OCI-LY7 (cell line): ENCODE measurements around the gene OSER1. TPM values are rescaled to one million over a fixed set of nuclear protein-coding genes. Genes with fewer than 3 reads are reported as not detected.

Source experiments
- BruUV-seq: library from RNA; stranded (reverse); fragments of 400-500 nt; replicated peaks from 2 replicates; lab custom pipeline; 2021; lab: Mats Ljungman, UMichigan
- CTCF ChIA-PET: fragments of 300-600 bp; sonication (Branson Sonifier 250); formaldehyde crosslinking; loops from one replicate; lab custom pipeline; 2022; ENCODE audit warnings: antibody characterized with exemption; ENCODE audit not compliant: unreplicated experiment; lab: Charles Lee
- POLR2A ChIA-PET: fragments of 300-600 bp; sonication (Branson Sonifier 250); formaldehyde crosslinking; loops from one replicate; lab custom pipeline; 2022; ENCODE audit warnings: antibody characterized with exemption; lab: Charles Lee
- DNase-seq: peaks from one replicate; pipeline ENCODE4 v3.0.0-alpha.2; 2015; ENCODE audit warnings: low spot score
- H2AFZ ChIP-seq: fragments of 200-600 bp; sonication (generic), shearing (Covaris generic); 2 replicates; pipeline ENCODE4 v1.6.1; 2014; ENCODE audit warnings: mild to moderate bottlenecking, antibody characterized with exemption, low read length, moderate library complexity
- H3K27ac ChIP-seq: fragments of 200-600 bp; sonication (generic); 2 replicates; pipeline ENCODE4 v1.5.1; 2014; ENCODE audit warnings: mixed run types, low read depth, mild to moderate bottlenecking, moderate library complexity, low read length, inconsistent platforms; ENCODE audit not compliant: poor library complexity, severe bottlenecking
- H3K36me3 ChIP-seq: fragments of 200-600 bp; sonication (generic); 2 replicates; pipeline ENCODE4 v1.6.1; 2014; ENCODE audit warnings: mild to moderate bottlenecking, antibody characterized with exemption, low read length, moderate library complexity, mixed read lengths; ENCODE audit not compliant: insufficient read depth
- H3K4me1 ChIP-seq: fragments of 200-600 bp; sonication (generic); 2 replicates; pipeline ENCODE4 v1.5.1; 2014; ENCODE audit warnings: mild to moderate bottlenecking, low read length; ENCODE audit not compliant: insufficient read depth, poor library complexity, severe bottlenecking
- H3K4me2 ChIP-seq: fragments of 200-600 bp; sonication (generic); 2 replicates; pipeline ENCODE4 v1.6.1; 2014; ENCODE audit warnings: mild to moderate bottlenecking, low read length
- H3K4me3 ChIP-seq: fragments of 200-600 bp; sonication (generic); 2 replicates; pipeline ENCODE4 v1.5.1; 2014; ENCODE audit warnings: mild to moderate bottlenecking, low read depth, low read length; ENCODE audit not compliant: poor library complexity, severe bottlenecking
- H3K79me2 ChIP-seq: fragments of 200-600 bp; sonication (generic); 2 replicates; pipeline ENCODE4 v1.6.1; 2016; ENCODE audit warnings: low read depth, mild to moderate bottlenecking, low read length, moderate library complexity, mixed read lengths; ENCODE audit not compliant: insufficient read depth
- H3K9me2 ChIP-seq: fragments of 200-600 bp; sonication (generic); 2 replicates; pipeline ENCODE4 v1.6.1; 2016; ENCODE audit warnings: mild to moderate bottlenecking, low read length, mixed read lengths; ENCODE audit not compliant: insufficient read depth
- H3K9me3 ChIP-seq: fragments of 200-600 bp; sonication (generic); 2 replicates; pipeline ENCODE4 v1.6.1; 2014; ENCODE audit warnings: mild to moderate bottlenecking, mixed run types, low read length, mixed read lengths
- H4K20me1 ChIP-seq: fragments of 200-600 bp; sonication (generic); 2 replicates; pipeline ENCODE4 v1.6.1; 2014; ENCODE audit warnings: mild to moderate bottlenecking, antibody characterized with exemption, low read length, moderate library complexity, mixed read lengths; ENCODE audit not compliant: insufficient read depth
- EZH2phosphoT487 ChIP-seq: fragments of 200-600 bp; sonication (generic); IDR thresholded peaks from 2 replicates; pipeline ENCODE4 v1.6.1; 2018; ENCODE audit warnings: low read depth, borderline replicate concordance, mild to moderate bottlenecking, mixed run types, antibody characterized with exemption, low read length, moderate library complexity, mixed read lengths
- intact Hi-C: fragments of 100-400 bp; cut with micrococcal nuclease; formaldehyde crosslinking; loops from one replicate; pipeline ENCODE4 v1.10.0; 2022; ENCODE audit not compliant: unreplicated experiment
- total RNA-seq, 2 experiments: library from RNA; depleted of rRNA in 1 of 2; stranded (reverse); fragments of >200 nt in 1 of 2; shearing (Covaris generic) in 1 of 2; gene quantifications; 2 replicates each; pipeline ENCODE4 v1.2.3, GENCODE V29; 2014 to 2022
- TF ChIP-seq, protein P1 (sequence below): fragments of 200-600 bp; sonication (generic); conservative IDR thresholded peaks from 2 replicates; pipeline ENCODE4 v1.5.1; 2014; ENCODE audit warnings: mild to moderate bottlenecking, antibody characterized with exemption, low read length, moderate library complexity, mixed read lengths

Gene OSER1
- total RNA-seq, 2 experiments from 2014 or later, result 28.1 to 31.9 TPM

- H3K4me3 ChIP-seq, result no peak overlapping the region
- H3K9me3 ChIP-seq, result no peaks in the 10 kb centered on the region
- H3K4me2 ChIP-seq, result no peak overlapping the region
- no peaks in the 10 kb centered on the region for H4K20me1 ChIP-seq
- ChIA-PET CTCF (no interaction called here), POLR2A (no interaction called here)
- TF ChIP-seq EZH2phosphoT487, result no peak
- TF ChIP-seq, protein P1, sequence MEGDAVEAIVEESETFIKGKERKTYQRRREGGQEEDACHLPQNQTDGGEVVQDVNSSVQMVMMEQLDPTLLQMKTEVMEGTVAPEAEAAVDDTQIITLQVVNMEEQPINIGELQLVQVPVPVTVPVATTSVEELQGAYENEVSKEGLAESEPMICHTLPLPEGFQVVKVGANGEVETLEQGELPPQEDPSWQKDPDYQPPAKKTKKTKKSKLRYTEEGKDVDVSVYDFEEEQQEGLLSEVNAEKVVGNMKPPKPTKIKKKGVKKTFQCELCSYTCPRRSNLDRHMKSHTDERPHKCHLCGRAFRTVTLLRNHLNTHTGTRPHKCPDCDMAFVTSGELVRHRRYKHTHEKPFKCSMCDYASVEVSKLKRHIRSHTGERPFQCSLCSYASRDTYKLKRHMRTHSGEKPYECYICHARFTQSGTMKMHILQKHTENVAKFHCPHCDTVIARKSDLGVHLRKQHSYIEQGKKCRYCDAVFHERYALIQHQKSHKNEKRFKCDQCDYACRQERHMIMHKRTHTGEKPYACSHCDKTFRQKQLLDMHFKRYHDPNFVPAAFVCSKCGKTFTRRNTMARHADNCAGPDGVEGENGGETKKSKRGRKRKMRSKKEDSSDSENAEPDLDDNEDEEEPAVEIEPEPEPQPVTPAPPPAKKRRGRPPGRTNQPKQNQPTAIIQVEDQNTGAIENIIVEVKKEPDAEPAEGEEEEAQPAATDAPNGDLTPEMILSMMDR, result no peak
- no TSS peak for BruUV-seq
- no peaks in the 10 kb centered on the region for H3K79me2 ChIP-seq
- intact Hi-C loops, result no loop called here
- H3K9me2 ChIP-seq, result no peaks in the 10 kb centered on the region
- H2AFZ ChIP-seq, result no peak overlapping the region
- no peak for DNase-seq
- no peaks in the 10 kb centered on the region for H3K4me1 ChIP-seq
- no peaks in the 10 kb centered on the region for H3K36me3 ChIP-seq
- H3K27ac ChIP-seq, result no peak overlapping the region
Measured at GRCh38 chr20:44146272-44146671, 64.3 kb downstream of the OSER1 start.

Other genes starting within 250 kb of the OSER1 start
- gene JPH2, start 23.6 kb downstream of the OSER1 start, total RNA-seq (2014; rRNA removed; shearing (Covaris generic)), result not detected in 2 replicates
- not detected in 2 replicates for gene JPH2, start 23.6 kb downstream of the OSER1 start, total RNA-seq (2022)
- not detected in 2 replicates for gene GDAP1L1, start 36.5 kb upstream of the OSER1 start, total RNA-seq (2014; rRNA removed; shearing (Covaris generic))
- 0.27 TPM in 1 of 2 replicates, not detected in the other for gene GDAP1L1, start 36.5 kb upstream of the OSER1 start, total RNA-seq (2022)
- 1.7 and 2.3 TPM in 2 replicates for gene FITM2, start 100.4 kb upstream of the OSER1 start, total RNA-seq (2014; rRNA removed; shearing (Covaris generic))
- 2.4 and 2.6 TPM in 2 replicates for gene FITM2, start 100.4 kb upstream of the OSER1 start, total RNA-seq (2022)
- gene R3HDML, start 126.3 kb upstream of the OSER1 start, total RNA-seq (2014; rRNA removed; shearing (Covaris generic)), result not detected in 2 replicates
- not detected in 2 replicates for gene R3HDML, start 126.3 kb upstream of the OSER1 start, total RNA-seq (2022)
- not detected in 2 replicates for gene HNF4A, start 144.9 kb upstream of the OSER1 start, total RNA-seq (2014; rRNA removed; shearing (Covaris generic))
- not detected in 2 replicates for gene HNF4A, start 144.9 kb upstream of the OSER1 start, total RNA-seq (2022)